SK-N-SH (cell line): ENCODE measurements around the gene AKT2.

ENCODE experiments used
- CHD2 ChIP-seq: fragments of 150-350 bp; IDR thresholded peaks from 2 replicates; pipeline ENCODE4 v1.6.1; 2018; ENCODE audit warnings: low read length; ENCODE audit not compliant: partially characterized antibody
- EP300 ChIP-seq, 2 experiments: IDR thresholded peaks; 2 replicates each; pipeline versions ENCODE4 v1.4.0 to v1.6.1; 2012; ENCODE audit warnings: borderline replicate concordance in 1 of 2, low read depth in 1 of 2, low read length in 1 of 2
- EZH2phosphoT487 ChIP-seq: fragments of 200-600 bp; sonication (generic); IDR thresholded peaks from 2 replicates; pipeline ENCODE4 v1.6.1; 2017; ENCODE audit warnings: low read depth, mixed run types, mild to moderate bottlenecking, antibody characterized with exemption, moderate library complexity, borderline replicate concordance
- GABPA ChIP-seq: IDR thresholded peaks from 2 replicates; pipeline ENCODE4 v1.4.0; 2012; ENCODE audit warnings: low read depth, mild to moderate bottlenecking
- JUND ChIP-seq: IDR thresholded peaks from 2 replicates; pipeline ENCODE4 v1.4.0; 2012
- NFIC ChIP-seq: IDR thresholded peaks from 2 replicates; pipeline ENCODE4 v1.4.0; 2012; ENCODE audit warnings: borderline replicate concordance
- POLR2AphosphoS5 ChIP-seq: IDR thresholded peaks from 2 replicates; pipeline ENCODE4 v1.6.1; 2012; ENCODE audit warnings: low read depth, low read length
- RFX5 ChIP-seq: IDR thresholded peaks from 2 replicates; pipeline ENCODE4 v1.6.1; 2012; ENCODE audit warnings: mild to moderate bottlenecking, improper control_type of control experiment, low read length
- SIN3A ChIP-seq: IDR thresholded peaks from 2 replicates; pipeline ENCODE4 v1.6.1; 2012; ENCODE audit warnings: low read depth, mild to moderate bottlenecking, low read length, moderate library complexity, borderline replicate concordance
- SMC3 ChIP-seq: IDR thresholded peaks from 2 replicates; pipeline ENCODE4 v1.6.1; 2012; ENCODE audit warnings: low read depth, low read length, improper control_type of control experiment
- TAF1 ChIP-seq: IDR thresholded peaks from 2 replicates; pipeline ENCODE4 v1.6.1; 2012; ENCODE audit warnings: low read depth, mild to moderate bottlenecking, low read length, moderate library complexity, borderline replicate concordance
- TCF12 ChIP-seq: IDR thresholded peaks from 2 replicates; pipeline ENCODE4 v1.4.0; 2012
- TF ChIP-seq, protein P1 (sequence below): fragments of 200-600 bp; sonication (generic); IDR thresholded peaks from 2 replicates; pipeline ENCODE4 v1.6.1; 2017; ENCODE audit warnings: antibody characterized with exemption, mild to moderate bottlenecking, moderate library complexity
- TF ChIP-seq, protein P2 (sequence below): IDR thresholded peaks from 2 replicates; pipeline ENCODE4 v1.4.0; 2012; ENCODE audit warnings: low read depth

GRCh38 chr19:40224342-40225150 lies 60.6 kb downstream of the AKT2 start:
- TF ChIP-seq SMC3, result no peak
- TF ChIP-seq, protein P1, sequence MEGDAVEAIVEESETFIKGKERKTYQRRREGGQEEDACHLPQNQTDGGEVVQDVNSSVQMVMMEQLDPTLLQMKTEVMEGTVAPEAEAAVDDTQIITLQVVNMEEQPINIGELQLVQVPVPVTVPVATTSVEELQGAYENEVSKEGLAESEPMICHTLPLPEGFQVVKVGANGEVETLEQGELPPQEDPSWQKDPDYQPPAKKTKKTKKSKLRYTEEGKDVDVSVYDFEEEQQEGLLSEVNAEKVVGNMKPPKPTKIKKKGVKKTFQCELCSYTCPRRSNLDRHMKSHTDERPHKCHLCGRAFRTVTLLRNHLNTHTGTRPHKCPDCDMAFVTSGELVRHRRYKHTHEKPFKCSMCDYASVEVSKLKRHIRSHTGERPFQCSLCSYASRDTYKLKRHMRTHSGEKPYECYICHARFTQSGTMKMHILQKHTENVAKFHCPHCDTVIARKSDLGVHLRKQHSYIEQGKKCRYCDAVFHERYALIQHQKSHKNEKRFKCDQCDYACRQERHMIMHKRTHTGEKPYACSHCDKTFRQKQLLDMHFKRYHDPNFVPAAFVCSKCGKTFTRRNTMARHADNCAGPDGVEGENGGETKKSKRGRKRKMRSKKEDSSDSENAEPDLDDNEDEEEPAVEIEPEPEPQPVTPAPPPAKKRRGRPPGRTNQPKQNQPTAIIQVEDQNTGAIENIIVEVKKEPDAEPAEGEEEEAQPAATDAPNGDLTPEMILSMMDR, result no peak
- TF ChIP-seq RFX5, result no peak
- no peak for TF ChIP-seq GABPA
- TF ChIP-seq EP300 (IDR thresholded peaks at IDR 0.05; ENCODE audit: borderline replicate concordance in 1 of 2, low read depth in 1 of 2, low read length in 1 of 2), result no peak
- no peak for TF ChIP-seq CHD2
- no peak for TF ChIP-seq JUND
- TF ChIP-seq EZH2phosphoT487, result no peak
- TF ChIP-seq NFIC, result no peak
- TF ChIP-seq POLR2AphosphoS5, result no peak
- no peak for TF ChIP-seq TCF12
- TF ChIP-seq, protein P2, sequence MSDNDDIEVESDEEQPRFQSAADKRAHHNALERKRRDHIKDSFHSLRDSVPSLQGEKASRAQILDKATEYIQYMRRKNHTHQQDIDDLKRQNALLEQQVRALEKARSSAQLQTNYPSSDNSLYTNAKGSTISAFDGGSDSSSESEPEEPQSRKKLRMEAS, result no peak
- no peak for TF ChIP-seq SIN3A
- no peak for TF ChIP-seq TAF1
